HepG2 (cell line): ENCODE data around the gene GLE1. TPM values are rescaled to one million over a fixed set of nuclear protein-coding genes. Genes with fewer than 3 reads are reported as not detected.

Experiments used
- ATAC-seq: fragments of 200-7000 bp; cut with Tn5 transposase; 3 replicates; pipeline ENCODE4 v1.9.1; 2020; ENCODE audit warnings: mild to moderate bottlenecking, moderate library complexity
- BruUV-seq: library from RNA; stranded (reverse); fragments of 400-500 nt; replicated peaks from 2 replicates; lab custom pipeline; 2021; lab: Mats Ljungman, UMichigan
- CTCF ChIA-PET: fragments of 300-600 bp; formaldehyde crosslinking; extraction: SDS; loops from one replicate; lab custom pipeline; 2021; ENCODE audit warnings: low total read pairs, inconsistent platforms, low intra/inter-chr PET ratio; lab: Yijun Ruan, JAX
- POLR2A ChIA-PET: fragments of 350-600 bp; sonication (Branson Sonifier 250); formaldehyde crosslinking; loops from one replicate; lab custom pipeline; 2020; ENCODE audit warnings: antibody characterized with exemption, inconsistent platforms; lab: Yijun Ruan, JAX
- DNase-seq: peaks from one replicate; pipeline ENCODE4 v3.0.0-alpha.2; 2015; ENCODE audit warnings: low spot score
- FAIRE-seq: peaks from 3 replicates; lab custom pipeline; 2011; peaks lifted over from hg19 to GRCh38; lab: Jason Lieb, UNC
- H2AFZ ChIP-seq: one replicate; pipeline ENCODE4 v1.6.1; 2011; ENCODE audit warnings: low read length, inconsistent platforms
- H3K27ac ChIP-seq: fragments of 300-600 bp; 3 replicates; pipeline ENCODE4 v1.8.0; 2011; ENCODE audit warnings: mixed run types, mild to moderate bottlenecking, mixed read lengths, low read length, inconsistent platforms; ENCODE audit not compliant: insufficient read depth; ENCODE audit errors: extremely low read length
- H3K27me3 ChIP-seq, 2 experiments: fragments of 200-600 bp in 1 of 2; 2 replicates in 1 of 2; 3 replicates in 1 of 2; pipeline versions ENCODE4 v1.6.0 to v1.8.0; 2011; ENCODE audit warnings: low read length in 2 of 2, mild to moderate bottlenecking in 2 of 2, moderate library complexity in 2 of 2, inconsistent platforms in 1 of 2; ENCODE audit not compliant: insufficient read depth in 2 of 2, control insufficient read depth in 1 of 2
- H3K36me3 ChIP-seq, 2 experiments: fragments of 200-600 bp in 1 of 2; replicated peaks in 1 of 2; 2 replicates in 1 of 2; 3 replicates in 1 of 2; pipeline versions ENCODE4 v1.5.1 to v1.8.0; 2011; ENCODE audit warnings: low read length in 2 of 2, inconsistent platforms in 1 of 2; ENCODE audit not compliant: insufficient read depth in 2 of 2, control insufficient read depth in 1 of 2
- H3K4me1 ChIP-seq: 2 replicates; pipeline ENCODE4 v1.5.1; 2012; ENCODE audit warnings: low read length, inconsistent platforms; ENCODE audit not compliant: insufficient read depth
- H3K4me2 ChIP-seq: 2 replicates; pipeline ENCODE4 v1.6.0; 2011; ENCODE audit warnings: low read depth, low read length, inconsistent platforms
- H3K4me3 ChIP-seq, 3 experiments: fragments of 200-600 bp in 1 of 3; sonication (generic), shearing (Covaris generic) in 1 of 3; replicated peaks in 1 of 3; 2 replicates each; pipeline ENCODE4 v1.5.1; 2011 to 2016; ENCODE audit warnings: low read length in 3 of 3, inconsistent platforms in 2 of 3, low read depth in 2 of 3, mild to moderate bottlenecking in 2 of 3, control low read depth in 1 of 3, mixed read lengths in 1 of 3; ENCODE audit not compliant: insufficient read depth in 1 of 3
- H3K79me2 ChIP-seq: one replicate; pipeline ENCODE4 v1.6.1; 2011; ENCODE audit warnings: low read length, inconsistent platforms; ENCODE audit not compliant: insufficient read depth
- H3K9ac ChIP-seq: 2 replicates; pipeline ENCODE4 v1.6.0; 2011; ENCODE audit warnings: mild to moderate bottlenecking, low read depth, low read length, inconsistent platforms; ENCODE audit not compliant: insufficient read depth
- H3K9me3 ChIP-seq: 2 replicates; pipeline ENCODE4 v1.5.1; 2012; ENCODE audit warnings: mild to moderate bottlenecking, low read length
- H4K20me1 ChIP-seq: 2 replicates; pipeline ENCODE4 v1.6.0; 2011; ENCODE audit warnings: inconsistent platforms, mild to moderate bottlenecking, low read length, moderate library complexity; ENCODE audit not compliant: insufficient read depth
- HNRNPH1 ChIP-seq: fragments of 200-400 bp; formaldehyde crosslinking; optimal IDR thresholded peaks from 2 replicates; pipeline ENCODE3; 2017; ENCODE audit warnings: mild to moderate bottlenecking, low read depth, low read length
- MEIS2 ChIP-seq: sonication (generic); formaldehyde crosslinking; IDR thresholded peaks from 2 replicates; pipeline ENCODE4 v1.9.0; 2021; ENCODE audit warnings: mild to moderate bottlenecking, missing genetic modification reagents
- NFATC3 ChIP-seq: sonication (generic); formaldehyde crosslinking; IDR thresholded peaks from 2 replicates; pipeline ENCODE4 v1.5.1; 2020; ENCODE audit warnings: mild to moderate bottlenecking, missing genetic modification reagents
- POLR2AphosphoS5 ChIP-seq: IDR thresholded peaks from 2 replicates; pipeline ENCODE4 v1.6.1; 2012; ENCODE audit warnings: low read depth, low read length
- SAP130 ChIP-seq: IDR thresholded peaks from 2 replicates; pipeline ENCODE4 v1.6.1; 2016; ENCODE audit warnings: low read depth
- XRCC5 ChIP-seq: fragments of 200-400 bp; formaldehyde crosslinking; optimal IDR thresholded peaks from 2 replicates; pipeline ENCODE3; 2017; ENCODE audit warnings: mild to moderate bottlenecking, low read length
- ZNF501 ChIP-seq: sonication (generic); formaldehyde crosslinking; IDR thresholded peaks from 2 replicates; pipeline ENCODE4 v1.5.1; 2020; ENCODE audit warnings: mild to moderate bottlenecking, moderate library complexity, missing genetic modification reagents
- ZNF777 ChIP-seq: sonication (generic); formaldehyde crosslinking; IDR thresholded peaks from 2 replicates; pipeline ENCODE4 v1.4.0; 2020; ENCODE audit warnings: missing genetic modification reagents
- ZNF816 ChIP-seq: sonication (generic); formaldehyde crosslinking; IDR thresholded peaks from 2 replicates; pipeline ENCODE4 v1.8.0; 2022; ENCODE audit warnings: missing genetic modification reagents, mild to moderate bottlenecking, borderline replicate concordance
- WGBS: methylation state at CpG from one replicate; pipeline ENCODE4 v1.1.6; 2017; ENCODE audit warnings: low lambda C conversion rate; 5-methylcytosine and 5-hydroxymethylcytosine counted together
- in situ Hi-C: cut with HindIII; loops from 2 replicates; pipeline ENCODE4 v1.10.0; 2017; ENCODE audit warnings: low pct_unique_long_range_greater_than_20kb; ENCODE audit not compliant: extremely low pct_ligation_motif_present
- intact Hi-C: fragments of 100-400 bp; cut with micrococcal nuclease; formaldehyde crosslinking; loops from one replicate; pipeline ENCODE4 v1.10.0; 2022; ENCODE audit not compliant: unreplicated experiment
- polyA plus RNA-seq, 8 experiments: library from polyadenylated mRNA; depleted of rRNA in 3 of 8; stranded (reverse) in 7 of 8; unstranded in 1 of 8; fragments of >200 nt; fragmentation: Illumina TruSeq in 4 of 8; extraction: Trizol in 4 of 8; gene quantifications; 2 replicates each; pipeline versions ENCODE4 v1.2.1 to v1.2.3, GENCODE V29; 2011 to 2016; ENCODE audit warnings: low read depth in 4 of 8, missing spikeins in 1 of 8, mixed read lengths in 1 of 8; ENCODE audit not compliant: insufficient read depth in 1 of 8
- total RNA-seq, 5 experiments: library from RNA; depleted of rRNA; stranded (reverse); fragments of >200 nt; fragmentation: Illumina TruSeq; extraction: Trizol; gene quantifications; 2 replicates each; pipeline ENCODE4 v1.2.3, GENCODE V29; 2016; ENCODE audit warnings: low read depth in 1 of 5
- TF ChIP-seq, protein P1 (sequence below): IDR thresholded peaks from 2 replicates; pipeline ENCODE4 v1.6.1; 2016; ENCODE audit warnings: mild to moderate bottlenecking, missing biosample characterization, missing genetic modification reagents
- TF ChIP-seq, protein P2 (sequence below): sonication (generic); formaldehyde crosslinking; IDR thresholded peaks from 2 replicates; pipeline ENCODE4 v1.8.0; 2022; ENCODE audit warnings: mild to moderate bottlenecking, missing genetic modification reagents

Gene GLE1
- total and polyA plus RNA-seq, 2 of the 13 experiments (the other 11 are each of a cell fraction or from before 2014, with no cell fraction given) = 14.7 to 28.8 TPM

DNA sequence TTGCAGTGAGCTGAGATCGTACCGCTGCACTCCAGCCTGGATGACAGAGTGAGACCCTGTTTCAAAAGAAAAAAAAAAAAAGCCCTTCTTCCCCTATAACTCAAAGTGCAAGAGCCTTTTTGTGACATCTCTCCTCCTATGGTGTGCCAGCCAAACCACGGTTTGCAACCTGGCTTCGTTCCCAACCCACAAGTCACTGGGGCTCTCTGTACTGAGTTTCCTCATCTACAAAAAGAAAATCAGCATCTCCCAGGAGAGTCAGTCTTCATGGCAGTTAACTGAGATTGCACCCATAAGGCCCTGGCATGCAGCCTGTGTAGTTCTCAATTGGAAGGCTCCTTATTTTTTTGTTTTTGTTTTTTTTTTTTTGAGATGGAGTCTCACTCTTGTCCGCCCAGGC is 34.0 kb upstream of the GLE1 start (continued):
- TF ChIP-seq ZNF816 (CRISPR knock-in tag) (no peak), NFATC3 (no peak)
- TF ChIP-seq, all 625 proteins: peak for 0

DNA sequence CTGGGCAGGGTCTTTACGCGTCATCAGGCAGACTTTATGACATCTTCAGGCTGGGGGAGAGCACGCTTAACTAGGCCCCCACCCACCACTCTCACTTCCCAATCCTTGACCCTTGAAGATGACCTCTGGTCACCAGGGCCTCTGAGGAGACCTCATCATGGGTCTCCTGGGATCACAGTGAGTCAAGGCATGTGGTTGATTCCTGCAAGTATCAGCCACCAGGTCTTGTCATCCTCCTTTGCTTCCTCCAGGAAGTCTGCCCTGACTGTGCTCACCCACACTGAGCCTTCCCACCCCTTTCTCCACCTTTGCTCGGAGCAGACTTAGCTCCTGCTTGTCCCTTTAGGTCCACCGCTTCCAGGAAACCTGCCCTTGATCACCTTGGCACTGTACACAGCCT is 31.4 kb upstream of the GLE1 start:
- FAIRE-seq = no peak
- CTCF ChIA-PET = no interaction called here

More for the DNA sequence above, 31.4 kb upstream of the GLE1 start:
- Histone ChIP-seq H4K20me1 (no peaks in the 10 kb centered on the region), H3K9me3 (no peaks in the 10 kb centered on the region), H3K4me1 (no peaks in the 10 kb centered on the region), H3K79me2 (no peaks in the 10 kb centered on the region), H3K36me3 (peaks cover 7 to 33% of the 10 kb centered on the region in 2 experiments; a peak in 4 of 5 replicates), H2AFZ (no peak overlapping the region), H3K9ac (no peak overlapping the region), H3K27me3 (no peaks in the 10 kb centered on the region), H3K4me2 (no peak overlapping the region), H3K27ac (no peak overlapping the region), H3K4me3 (no peak overlapping the region)
- POLR2A ChIA-PET = no interaction called here
- TF ChIP-seq SAP130 (CRISPR knock-in tag) (no peak), POLR2AphosphoS5 (no peak), XRCC5 (no peak), ZNF501 (no peak), ZNF777 (no peak), HNRNPH1 (no peak), MEIS2 (CRISPR knock-in tag) (no peak)
- TF ChIP-seq, protein P1, sequence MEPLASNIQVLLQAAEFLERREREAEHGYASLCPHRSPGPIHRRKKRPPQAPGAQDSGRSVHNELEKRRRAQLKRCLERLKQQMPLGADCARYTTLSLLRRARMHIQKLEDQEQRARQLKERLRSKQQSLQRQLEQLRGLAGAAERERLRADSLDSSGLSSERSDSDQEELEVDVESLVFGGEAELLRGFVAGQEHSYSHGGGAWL (CRISPR knock-in tag) = no peak
- TF ChIP-seq, protein P2, sequence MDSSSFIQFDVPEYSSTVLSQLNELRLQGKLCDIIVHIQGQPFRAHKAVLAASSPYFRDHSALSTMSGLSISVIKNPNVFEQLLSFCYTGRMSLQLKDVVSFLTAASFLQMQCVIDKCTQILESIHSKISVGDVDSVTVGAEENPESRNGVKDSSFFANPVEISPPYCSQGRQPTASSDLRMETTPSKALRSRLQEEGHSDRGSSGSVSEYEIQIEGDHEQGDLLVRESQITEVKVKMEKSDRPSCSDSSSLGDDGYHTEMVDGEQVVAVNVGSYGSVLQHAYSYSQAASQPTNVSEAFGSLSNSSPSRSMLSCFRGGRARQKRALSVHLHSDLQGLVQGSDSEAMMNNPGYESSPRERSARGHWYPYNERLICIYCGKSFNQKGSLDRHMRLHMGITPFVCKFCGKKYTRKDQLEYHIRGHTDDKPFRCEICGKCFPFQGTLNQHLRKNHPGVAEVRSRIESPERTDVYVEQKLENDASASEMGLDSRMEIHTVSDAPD (CRISPR knock-in tag) = no peak
- no peak for ATAC-seq
- DNase-seq = no peak
- intact Hi-C loops = no loop called here
- in situ Hi-C loops = no loop called here
- 98% methylated on average over 4 of the region's 5 CpGs for WGBS
- BruUV-seq = no TSS peak
